ENCODE results near the gene PCBP3.

- TF ChIP-seq CTCF (conservative IDR thresholded peaks at IDR 0.05) (no peak), EZH2 (IDR thresholded peaks at IDR 0.05; ENCODE audit: low read depth) (no peak)
These were observed 256.7 kb downstream of the PCBP3 start for GRCh38 chr21:45900034-45900868.
